B cell (primary cell): ENCODE results near the gene TCF7L2. TPM values are rescaled to one million over a fixed set of nuclear protein-coding genes. Genes with fewer than 3 reads are reported as not detected.

Source experiments
- ATAC-seq: fragments of 200-7000 bp; cut with Tn5 transposase; one replicate; pipeline ENCODE4 v1.10.0; 2021; ENCODE audit warnings: low read depth, mild to moderate bottlenecking, moderate number of reproducible peaks, moderate library complexity
- CTCF ChIA-PET: fragments of 350-600 bp; sonication (Branson Sonifier 250); formaldehyde crosslinking; loops from one replicate; lab custom pipeline; 2021; ENCODE audit warnings: antibody characterized with exemption, inconsistent platforms; lab: Charles Lee
- POLR2A ChIA-PET: fragments of 350-600 bp; sonication (Branson Sonifier 250); formaldehyde crosslinking; loops from one replicate; lab custom pipeline; 2021; ENCODE audit warnings: antibody characterized with exemption; lab: Charles Lee
- DNase-seq: peaks from one replicate; pipeline ENCODE4 v3.0.0; 2013
- H2AFZ ChIP-seq: 2 replicates; pipeline ENCODE4 v1.6.1; 2012; ENCODE audit warnings: mild to moderate bottlenecking, low read depth, low read length; ENCODE audit not compliant: insufficient read depth, poor library complexity, severe bottlenecking
- H3K27ac ChIP-seq, 2 donors: 1 replicate in 1 of 2; 2 replicates in 1 of 2; pipeline ENCODE4 v1.5.1; 2012 to 2013; ENCODE audit warnings: low read length in 2 of 2, mild to moderate bottlenecking in 2 of 2, moderate library complexity in 1 of 2
- H3K27me3 ChIP-seq, 4 experiments: fragments of 200-600 bp in 1 of 4; sonication (generic) in 1 of 4; replicated peaks in 1 of 4; 1 replicate in 2 of 4; 2 replicates in 2 of 4; pipeline versions ENCODE4 v1.6.1 to v1.7.0; 2013 to 2016; ENCODE audit warnings: low read length in 3 of 4, mild to moderate bottlenecking in 2 of 4, mixed read lengths in 1 of 4, moderate library complexity in 1 of 4; ENCODE audit not compliant: insufficient read depth in 4 of 4, control insufficient read depth in 3 of 4; ENCODE audit errors: control extremely low read depth in 1 of 4
- H3K36me3 ChIP-seq, 2 experiments: replicated peaks in 1 of 2; 1 replicate in 1 of 2; 2 replicates in 1 of 2; pipeline versions ENCODE4 v1.6.1 to v1.7.1; 2013; ENCODE audit warnings: low read length in 1 of 2; ENCODE audit not compliant: insufficient read depth in 2 of 2, control insufficient read depth in 1 of 2; ENCODE audit errors: control extremely low read depth in 1 of 2, extremely low read depth in 1 of 2
- H3K4me1 ChIP-seq, 2 donors: fragments of 200-600 bp in 1 of 2; sonication (generic) in 1 of 2; 1 replicate in 1 of 2; 2 replicates in 1 of 2; pipeline versions ENCODE4 v1.5.1 to v1.6.1; 2013 to 2017; ENCODE audit warnings: low read length in 2 of 2; ENCODE audit not compliant: control insufficient read depth in 2 of 2, insufficient read depth in 2 of 2
- H3K4me2 ChIP-seq: replicated peaks from 2 replicates; pipeline ENCODE3; 2012; ENCODE audit warnings: mild to moderate bottlenecking, low read depth, low read length; ENCODE audit not compliant: poor library complexity, severe bottlenecking
- H3K4me3 ChIP-seq, 5 experiments: fragments of 200-600 bp in 1 of 5; sonication (generic) in 1 of 5; 1 replicate in 3 of 5; 2 replicates in 2 of 5; pipeline versions ENCODE4 v1.5.1 to v1.7.0; 2011 to 2016; ENCODE audit warnings: low read length in 4 of 5, mild to moderate bottlenecking in 4 of 5, low read depth in 2 of 5, control low read depth in 1 of 5, moderate library complexity in 1 of 5; ENCODE audit not compliant: insufficient read depth in 1 of 5; ENCODE audit errors: control extremely low read depth in 1 of 5, extremely low read depth in 1 of 5
- H3K79me2 ChIP-seq: fragments of 200-600 bp; sonication (generic); one replicate; pipeline ENCODE4 v1.6.0; 2016; ENCODE audit warnings: low read length; ENCODE audit not compliant: control insufficient read depth, insufficient read depth
- H3K9ac ChIP-seq: fragments of 200-600 bp; sonication (generic); 2 replicates; pipeline ENCODE4 v1.6.1; 2017; ENCODE audit warnings: mild to moderate bottlenecking, low read length, moderate library complexity
- H3K9me3 ChIP-seq, 3 donors: one replicate each; pipeline versions ENCODE4 v1.6.1 to v1.7.1; 2013; ENCODE audit warnings: low read length in 2 of 3; ENCODE audit not compliant: control insufficient read depth in 2 of 3, insufficient read depth in 1 of 3; ENCODE audit errors: control extremely low read depth in 1 of 3
- H4K20me1 ChIP-seq: 2 replicates; pipeline ENCODE4 v1.6.0; 2012; ENCODE audit warnings: mild to moderate bottlenecking, low read length; ENCODE audit not compliant: insufficient read depth, control insufficient read depth, poor library complexity, severe bottlenecking
- H3K27ac Mint-ChIP-seq: one replicate; pipeline ENCODE4 v1.8.0; 2021; ENCODE audit warnings: mixed read lengths
- H3K27me3 Mint-ChIP-seq: one replicate; pipeline ENCODE4 v1.8.0; 2021; ENCODE audit warnings: mixed read lengths
- H3K4me1 Mint-ChIP-seq: one replicate; pipeline ENCODE4 v1.8.0; 2021; ENCODE audit warnings: mixed read lengths
- H3K4me3 Mint-ChIP-seq: one replicate; pipeline ENCODE4 v1.8.0; 2021; ENCODE audit warnings: mixed read lengths
- H3K9me3 Mint-ChIP-seq: one replicate; pipeline ENCODE4 v1.8.0; 2022; ENCODE audit warnings: mixed read lengths; ENCODE audit not compliant: insufficient read depth
- EZH2 ChIP-seq: IDR thresholded peaks from 2 replicates; pipeline ENCODE4 v1.6.1; 2012; ENCODE audit warnings: borderline replicate concordance, low read depth, mild to moderate bottlenecking, moderate library complexity, low read length; ENCODE audit not compliant: insufficient read depth, poor library complexity, severe bottlenecking
- WGBS: methylation state at CpG from one replicate; pipeline ENCODE4 v1.1.5; 2013; ENCODE audit warnings: missing lambda C conversion rate; ENCODE audit not compliant: insufficient coverage; 5-methylcytosine and 5-hydroxymethylcytosine counted together
- intact Hi-C: fragments of 100-400 bp; cut with micrococcal nuclease; formaldehyde crosslinking; loops from one replicate; pipeline ENCODE4 v1.10.0; 2022
- polyA plus RNA-seq: library from polyadenylated mRNA; depleted of rRNA; stranded (reverse); fragments of >200 nt; gene quantifications from 2 replicates; pipeline ENCODE4 v1.2.3, GENCODE V29; 2012
- total RNA-seq, 2 donors: library from RNA; stranded (reverse); fragments of 120-200 nt in 1 of 2; gene quantifications; 1 replicate in 1 of 2; 2 replicates in 1 of 2; pipeline versions ENCODE4 v1.2.3 to v1.2.4, GENCODE V29; 2013 to 2022
- TF ChIP-seq, protein P1 (sequence below): fragments of 200-600 bp; IDR thresholded peaks from one replicate; pipeline ENCODE4 v1.8.0; 2022; ENCODE audit warnings: antibody characterized with exemption, mild to moderate bottlenecking

Gene TCF7L2
- total and polyA plus RNA-seq, 2 donors (not counting 1 experiment from before 2014, with no cell fraction given), result 0.48 to 1.1 TPM

DNA sequence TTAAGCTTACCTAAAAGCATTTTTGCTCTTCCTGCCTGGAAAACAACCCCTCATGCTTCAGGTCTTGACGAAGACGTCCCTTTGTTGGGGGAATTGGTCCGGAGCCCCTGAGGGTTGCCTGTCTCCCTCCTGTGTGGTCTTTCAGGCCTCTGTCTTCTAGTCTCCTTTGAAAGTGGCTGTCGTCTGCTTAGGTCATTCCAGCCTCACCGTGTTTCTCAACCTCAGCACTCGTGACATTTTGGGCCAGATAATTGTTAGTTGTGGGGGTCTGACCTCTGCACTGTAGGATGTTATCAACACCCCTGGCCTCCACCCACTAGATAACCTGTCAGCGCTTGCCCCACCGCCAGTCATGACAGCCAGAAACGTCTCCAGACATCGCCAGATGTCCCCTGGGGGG lies 219.1 kb downstream of the TCF7L2 start:
- CTCF ChIA-PET, result no interaction called here
- no peak overlapping the region for H3K4me2 ChIP-seq
- DNase-seq (no peak), ATAC-seq (no peak)
- intact Hi-C loops, result no loop called here
- no peak overlapping the region for H3K4me3 ChIP-seq
- 100% methylated on average over 3 of the region's 10 CpGs for WGBS
- H3K4me1 ChIP-seq, result peaks cover 8 to 17% of the 10 kb centered on the region in 2 donors
- peaks cover 0 to 4% (median 0%) of the 10 kb centered on the region in 3 donors for H3K9me3 ChIP-seq
- POLR2A ChIA-PET, result no interaction called here
- peaks cover 0 to 6% (median 2%) of the 10 kb centered on the region in 4 experiments for H3K27me3 ChIP-seq
- peaks cover 16% of the 10 kb centered on the region for H3K4me1 Mint-ChIP-seq
- no peaks in the 10 kb centered on the region for H3K9me3 Mint-ChIP-seq
- H3K27ac ChIP-seq, result no peak overlapping the region
- no peaks in the 10 kb centered on the region for H4K20me1 ChIP-seq
- H3K4me3 Mint-ChIP-seq, result no peak overlapping the region
- no peak overlapping the region for H2AFZ ChIP-seq
- no peaks in the 10 kb centered on the region for H3K79me2 ChIP-seq
- H3K27me3 Mint-ChIP-seq, result peaks cover 33% of the 10 kb centered on the region
- TF ChIP-seq, protein P1, sequence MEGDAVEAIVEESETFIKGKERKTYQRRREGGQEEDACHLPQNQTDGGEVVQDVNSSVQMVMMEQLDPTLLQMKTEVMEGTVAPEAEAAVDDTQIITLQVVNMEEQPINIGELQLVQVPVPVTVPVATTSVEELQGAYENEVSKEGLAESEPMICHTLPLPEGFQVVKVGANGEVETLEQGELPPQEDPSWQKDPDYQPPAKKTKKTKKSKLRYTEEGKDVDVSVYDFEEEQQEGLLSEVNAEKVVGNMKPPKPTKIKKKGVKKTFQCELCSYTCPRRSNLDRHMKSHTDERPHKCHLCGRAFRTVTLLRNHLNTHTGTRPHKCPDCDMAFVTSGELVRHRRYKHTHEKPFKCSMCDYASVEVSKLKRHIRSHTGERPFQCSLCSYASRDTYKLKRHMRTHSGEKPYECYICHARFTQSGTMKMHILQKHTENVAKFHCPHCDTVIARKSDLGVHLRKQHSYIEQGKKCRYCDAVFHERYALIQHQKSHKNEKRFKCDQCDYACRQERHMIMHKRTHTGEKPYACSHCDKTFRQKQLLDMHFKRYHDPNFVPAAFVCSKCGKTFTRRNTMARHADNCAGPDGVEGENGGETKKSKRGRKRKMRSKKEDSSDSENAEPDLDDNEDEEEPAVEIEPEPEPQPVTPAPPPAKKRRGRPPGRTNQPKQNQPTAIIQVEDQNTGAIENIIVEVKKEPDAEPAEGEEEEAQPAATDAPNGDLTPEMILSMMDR, result no peak
- TF ChIP-seq EZH2, result no peak
- H3K9ac ChIP-seq, result no peak overlapping the region
- H3K27ac Mint-ChIP-seq, result no peak overlapping the region
- no peaks in the 10 kb centered on the region for H3K36me3 ChIP-seq

DNA sequence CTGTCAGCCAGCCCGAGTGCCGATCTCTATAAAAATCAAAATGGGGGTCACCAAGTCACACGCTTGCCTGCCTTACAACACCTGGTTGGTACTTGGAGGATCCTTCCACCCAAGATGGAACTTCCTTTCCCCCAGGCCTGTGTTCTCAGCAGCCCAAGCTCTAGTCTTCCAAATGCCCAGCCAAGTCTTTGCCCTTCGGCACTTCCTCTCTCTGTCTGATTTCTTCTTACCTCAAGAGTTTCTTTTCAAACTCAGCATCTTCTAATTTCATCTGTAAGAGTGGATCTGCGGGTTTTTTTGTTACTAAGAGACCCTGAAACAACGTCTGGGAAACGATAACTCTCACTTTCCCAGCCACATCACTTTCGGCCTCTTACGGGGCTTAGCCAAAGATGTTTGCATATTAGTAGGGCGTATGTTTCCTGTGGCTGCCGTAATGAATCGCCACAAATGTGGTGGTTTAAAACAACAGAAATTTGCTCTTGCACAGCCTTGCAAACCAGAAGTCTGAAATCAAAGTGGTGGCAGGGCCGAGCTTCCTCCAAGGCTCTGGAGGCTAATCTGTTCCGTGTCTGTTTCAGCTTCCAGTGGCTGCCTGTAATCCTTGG lies 219.9 kb downstream of the TCF7L2 start:
- DNase-seq (peak; percentile 47), ATAC-seq (peak; percentile 24)
- peaks cover 16% of the 10 kb centered on the region for H3K4me1 Mint-ChIP-seq
- intact Hi-C loops, result no loop called here
- Histone ChIP-seq H3K79me2 (no peaks in the 10 kb centered on the region), H3K36me3 (no peaks in the 10 kb centered on the region), H3K27me3 (peaks cover 0 to 6% (median 2%) of the 10 kb centered on the region in 4 experiments), H3K4me3 (peak overlapping the region in 1 of 5 experiments; percentile 29), H3K9me3 (peaks cover 0 to 4% (median 0%) of the 10 kb centered on the region in 3 donors), H3K4me1 (peaks cover 8 to 17% of the 10 kb centered on the region in 2 donors), H3K27ac (no peak overlapping the region), H4K20me1 (no peaks in the 10 kb centered on the region), H3K4me2 (peak overlapping the region; percentile 44), H3K9ac (peak overlapping the region; percentile 33), H2AFZ (peak overlapping the region; percentile 61)
- H3K27ac Mint-ChIP-seq, result no peak overlapping the region
- ChIA-PET POLR2A (no interaction called here), CTCF (no interaction called here)
- peak overlapping the region; percentile 13 for H3K4me3 Mint-ChIP-seq
- TF ChIP-seq, protein P1, result no peak
- no peak for TF ChIP-seq EZH2
- no peaks in the 10 kb centered on the region for H3K9me3 Mint-ChIP-seq
- H3K27me3 Mint-ChIP-seq, result peaks cover 24% of the 10 kb centered on the region
- WGBS, result 12% methylated on average over 6 of the region's 14 CpGs
